ENCODE results near the gene COMMD7. TPM values are rescaled to one million over a fixed set of nuclear protein-coding genes. Genes with fewer than 3 reads are reported as not detected.

Gene COMMD7
- total and polyA plus RNA-seq, 9 of the 15 experiments (the other 6 are each of a cell fraction or from before 2014, with no cell fraction given): 11.9 to 69.1 (median 34.7) TPM

DNA sequence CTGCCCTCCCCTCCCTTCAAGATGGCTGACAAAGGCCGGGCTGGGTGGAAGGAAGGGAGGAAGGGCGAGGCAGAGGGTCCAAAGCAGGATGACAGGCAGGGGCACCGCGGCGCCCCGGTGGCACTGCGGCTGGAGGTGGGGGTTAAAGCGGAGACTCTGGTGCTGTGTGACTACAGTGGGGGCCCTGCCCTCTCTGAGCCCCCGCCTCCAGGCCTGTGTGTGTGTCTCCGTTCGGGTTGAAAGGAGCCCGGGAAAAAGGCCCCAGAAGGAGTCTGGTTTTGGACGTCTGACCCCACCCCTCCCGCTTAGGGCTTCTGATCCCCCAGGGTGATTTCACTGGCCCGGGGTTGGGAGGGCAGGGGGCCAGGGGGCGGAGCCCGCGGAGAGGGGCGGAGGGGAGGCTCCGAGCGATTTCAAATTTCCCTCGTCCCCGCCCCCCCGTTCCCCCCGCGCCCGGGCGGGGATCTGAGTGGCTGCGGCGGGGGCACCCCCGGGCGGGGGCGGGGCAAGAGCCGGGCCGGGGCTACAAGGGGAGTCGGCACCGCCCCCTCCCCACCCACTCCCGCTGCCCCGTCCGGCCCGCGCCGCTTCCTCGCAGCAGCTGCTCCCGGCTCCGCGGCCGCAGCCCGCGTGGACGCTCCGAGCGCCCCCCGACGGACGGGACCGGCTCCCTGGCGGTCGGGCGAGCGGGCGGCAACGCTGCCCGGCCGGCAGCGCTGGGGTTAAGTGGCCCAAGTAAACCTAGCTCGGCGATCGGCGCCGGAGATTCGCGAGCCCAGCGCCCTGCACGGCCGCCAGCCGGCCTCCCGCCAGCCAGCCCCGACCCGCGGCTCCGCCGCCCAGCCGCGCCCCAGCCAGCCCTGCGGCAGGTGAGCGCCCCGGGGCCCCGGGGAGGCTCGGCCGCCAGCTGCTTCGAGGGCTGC is 18.8 kb upstream of the COMMD7 start, which contains the start of gene DNMT3B (continued):
- TF ChIP-seq TEAD4 (IDR thresholded peaks at IDR 0.05; ENCODE audit: low read length) (0 out of 2 replicates have a peak, but pooled peaks have one; percentile 5), TEAD4 (CRISPR knock-in tag; IDR thresholded peaks at IDR 0.05; ENCODE audit: borderline replicate concordance) (no peak), ATF4 (CRISPR knock-in tag; IDR thresholded peaks at IDR 0.05) (no peak), CHD1 (IDR thresholded peaks at IDR 0.05; ENCODE audit: low read length) (peak; percentile 1), EP300 (IDR thresholded peaks at IDR 0.05; ENCODE audit: low read length) (peak; percentile 60; the same call in 1 of the 2 replicates), NCOA1 (IDR thresholded peaks at IDR 0.05; ENCODE audit: low read depth) (0 out of 2 replicates have a peak, but pooled peaks have one; percentile 43), CBX5 (IDR thresholded peaks at IDR 0.05; ENCODE audit: borderline replicate concordance, low read depth) (no peak)

DNA sequence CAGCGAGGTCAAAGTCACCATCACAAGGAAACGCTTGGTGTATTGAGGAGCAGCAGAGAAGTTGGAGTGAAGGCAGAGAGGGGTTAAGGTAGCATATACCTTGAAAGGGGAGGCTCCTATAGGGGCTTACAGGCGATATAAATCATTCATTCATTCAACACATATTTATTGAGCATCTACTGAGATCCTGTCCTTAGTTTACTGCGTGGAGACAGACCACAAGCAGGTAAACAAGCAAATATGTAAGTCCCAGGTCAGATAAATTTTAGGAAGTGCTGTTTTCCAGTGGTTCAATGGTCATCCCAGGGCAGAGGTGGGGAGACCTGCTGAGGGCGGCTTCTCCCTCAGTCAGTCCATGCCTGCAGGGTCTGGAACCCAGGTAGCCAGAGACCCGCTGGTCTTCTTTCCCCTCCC is 18.2 kb upstream of the COMMD7 start:
- ATAC-seq: no peak
- 29% methylated on average over 6 of the region's 6 CpGs for WGBS (ENCODE audit: insufficient coverage, low coverage, missing lambda C conversion rate)
- in situ Hi-C loops (cut with MboI) (loop anchor here (5.0 kb wide), 1 partner anchor 79 kb away; no protein-coding TSS in a partner anchor), intact Hi-C loops (cut with micrococcal nuclease) (loop anchor here (5.0 kb wide), 1 partner anchor 79 kb away; no protein-coding TSS in a partner anchor)
- peaks cover 17% of the 10 kb centered on the region; the same call in 2 of the 3 replicates for H3K36me3 ChIP-seq (ENCODE audit: control insufficient read depth, insufficient read depth, low read length)
- H3K4me2 ChIP-seq (ENCODE audit: insufficient read depth, low read length): peak overlapping the region; percentile 67
- peaks cover 39% of the 10 kb centered on the region for H3K79me2 ChIP-seq (ENCODE audit: control insufficient read depth, insufficient read depth, low read length)
- BruUV-seq (replicated peaks): no TSS peak
- H3K9me3 ChIP-seq (replicated peaks; ENCODE audit: control insufficient read depth, insufficient read depth, low read depth, low read length): no peaks in the 10 kb centered on the region
- peak overlapping the region; percentile 90 for H3K4me3 ChIP-seq
- H2AFZ ChIP-seq (ENCODE audit: low read depth, low read length): peak overlapping the region; percentile 86
- no peaks in the 10 kb centered on the region for H3K27me3 ChIP-seq (ENCODE audit: control insufficient read depth in 2 of 2, insufficient read depth in 2 of 2, low read length in 2 of 2)
- peaks cover 27 to 47% of the 10 kb centered on the region in 2 experiments; a peak in 4 of 5 replicates for H3K4me1 ChIP-seq (replicated peaks in 1 of 2; ENCODE audit: control insufficient read depth in 2 of 2, insufficient read depth in 2 of 2, low read length in 2 of 2)
- peak overlapping the region; percentile 86 for H3K27ac ChIP-seq (ENCODE audit: extremely low read depth, low read depth, low read length)
- DNase-seq (ENCODE audit: extremely low read depth in 1 of 4, low spot score in 3 of 4): no peak
- no peak for FAIRE-seq
- ChIA-PET POLR2A (no interaction called here), CTCF (ENCODE audit: low intra/inter-chr PET ratio) (no interaction called here)
- no peaks in the 10 kb centered on the region; the same call in 1 of the 2 replicates for H4K20me1 ChIP-seq (replicated peaks; ENCODE audit: control insufficient read depth, insufficient read depth, low read length)
- no peaks in the 10 kb centered on the region for H3K9me1 ChIP-seq (ENCODE audit: control insufficient read depth, insufficient read depth, low read length)
- H3K9ac ChIP-seq (ENCODE audit: insufficient read depth in 1 of 2, low read depth in 2 of 2, low read length in 2 of 2): peak overlapping the region; percentile 86 to 89
- TF ChIP-seq NUFIP1 (IDR thresholded peaks at IDR 0.05; ENCODE audit: partially characterized antibody): no peak
- TF ChIP-seq ZBTB49 (CRISPR knock-in tag; IDR thresholded peaks at IDR 0.05; ENCODE audit: borderline replicate concordance): no peak
- TF ChIP-seq, protein P1, sequence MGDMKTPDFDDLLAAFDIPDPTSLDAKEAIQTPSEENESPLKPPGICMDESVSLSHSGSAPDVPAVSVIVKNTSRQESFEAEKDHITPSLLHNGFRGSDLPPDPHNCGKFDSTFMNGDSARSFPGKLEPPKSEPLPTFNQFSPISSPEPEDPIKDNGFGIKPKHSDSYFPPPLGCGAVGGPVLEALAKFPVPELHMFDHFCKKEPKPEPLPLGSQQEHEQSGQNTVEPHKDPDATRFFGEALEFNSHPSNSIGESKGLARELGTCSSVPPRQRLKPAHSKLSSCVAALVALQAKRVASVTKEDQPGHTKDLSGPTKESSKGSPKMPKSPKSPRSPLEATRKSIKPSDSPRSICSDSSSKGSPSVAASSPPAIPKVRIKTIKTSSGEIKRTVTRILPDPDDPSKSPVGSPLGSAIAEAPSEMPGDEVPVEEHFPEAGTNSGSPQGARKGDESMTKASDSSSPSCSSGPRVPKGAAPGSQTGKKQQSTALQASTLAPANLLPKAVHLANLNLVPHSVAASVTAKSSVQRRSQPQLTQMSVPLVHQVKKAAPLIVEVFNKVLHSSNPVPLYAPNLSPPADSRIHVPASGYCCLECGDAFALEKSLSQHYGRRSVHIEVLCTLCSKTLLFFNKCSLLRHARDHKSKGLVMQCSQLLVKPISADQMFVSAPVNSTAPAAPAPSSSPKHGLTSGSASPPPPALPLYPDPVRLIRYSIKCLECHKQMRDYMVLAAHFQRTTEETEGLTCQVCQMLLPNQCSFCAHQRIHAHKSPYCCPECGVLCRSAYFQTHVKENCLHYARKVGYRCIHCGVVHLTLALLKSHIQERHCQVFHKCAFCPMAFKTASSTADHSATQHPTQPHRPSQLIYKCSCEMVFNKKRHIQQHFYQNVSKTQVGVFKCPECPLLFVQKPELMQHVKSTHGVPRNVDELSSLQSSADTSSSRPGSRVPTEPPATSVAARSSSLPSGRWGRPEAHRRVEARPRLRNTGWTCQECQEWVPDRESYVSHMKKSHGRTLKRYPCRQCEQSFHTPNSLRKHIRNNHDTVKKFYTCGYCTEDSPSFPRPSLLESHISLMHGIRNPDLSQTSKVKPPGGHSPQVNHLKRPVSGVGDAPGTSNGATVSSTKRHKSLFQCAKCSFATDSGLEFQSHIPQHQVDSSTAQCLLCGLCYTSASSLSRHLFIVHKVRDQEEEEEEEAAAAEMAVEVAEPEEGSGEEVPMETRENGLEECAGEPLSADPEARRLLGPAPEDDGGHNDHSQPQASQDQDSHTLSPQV (IDR thresholded peaks at IDR 0.05): peak; percentile 40; the same call in 1 of the 2 replicates
- TF ChIP-seq MEF2D (tag; conservative IDR thresholded peaks at IDR 0.05; ENCODE audit: low read depth): no peak
- TF ChIP-seq ZNF584 (CRISPR knock-in tag; IDR thresholded peaks at IDR 0.05; ENCODE audit: low read depth): peak; percentile 50; the same call in 1 of the 2 replicates
